Esophagus squamous epithelium (tissue), 5 donors: ENCODE measurements around the gene CTU1. TPM values are rescaled to one million over a fixed set of nuclear protein-coding genes. Genes with fewer than 3 reads are reported as not detected.

Experiments used
- DNase-seq: peaks from one replicate; lab custom pipeline; 2025; lab: John Stamatoyannopoulos, UW
- H3K27ac ChIP-seq, 4 donors: fragments of 200-600 bp; sonication (generic); one replicate each; pipeline ENCODE4 v1.5.1; 2016 to 2019; ENCODE audit warnings: mild to moderate bottlenecking in 1 of 4
- H3K27me3 ChIP-seq, 4 donors: fragments of 200-600 bp; sonication (generic); 1 replicate in 3 of 4; 2 replicates in 1 of 4; pipeline versions ENCODE4 v1.5.1 to v1.6.0; 2017 to 2021; ENCODE audit warnings: antibody characterized with exemption in 1 of 4
- H3K36me3 ChIP-seq, 3 donors: fragments of 200-600 bp; sonication (generic); one replicate each; pipeline ENCODE4 v1.5.1; 2016 to 2019
- H3K4me1 ChIP-seq, 3 donors: fragments of 200-600 bp; sonication (generic); one replicate each; pipeline ENCODE4 v1.5.1; 2017 to 2019
- H3K4me3 ChIP-seq, 4 donors: fragments of 200-600 bp; sonication (generic); 1 replicate in 3 of 4; 2 replicates in 1 of 4; pipeline ENCODE4 v1.5.1; 2016 to 2019; ENCODE audit warnings: mild to moderate bottlenecking in 2 of 4, moderate library complexity in 1 of 4
- H3K9me3 ChIP-seq, 3 donors: fragments of 200-600 bp; sonication (generic); one replicate each; pipeline ENCODE4 v1.5.1; 2016 to 2019
- POLR2A ChIP-seq, 4 donors: fragments of 450-650 bp; IDR thresholded peaks; one replicate each; pipeline ENCODE4 v1.6.1; 2017; ENCODE audit warnings: antibody characterized with exemption in 4 of 4, mild to moderate bottlenecking in 4 of 4, moderate library complexity in 3 of 4
- WGBS, 2 donors: methylation state at CpG; one replicate each; pipeline ENCODE4 v1.1.5; 2018; 5-methylcytosine and 5-hydroxymethylcytosine counted together
- intact Hi-C: fragments of 100-400 bp; cut with DNase I; formaldehyde crosslinking; loops from one replicate; pipeline ENCODE4 v1.15.0; 2022
- total RNA-seq, 4 donors: library from RNA; depleted of rRNA; stranded (reverse); fragments of >200 nt; gene quantifications; one replicate each; pipeline ENCODE4 v1.1.0, GENCODE V29; 2016
- TF ChIP-seq, protein P1 (sequence below), 6 experiments: fragments of 450-650 bp in 4 of 6; fragments of 200-600 bp in 2 of 6; sonication (generic) in 2 of 6; IDR thresholded peaks; one replicate each; pipeline ENCODE4 v1.5.1; 2016 to 2019; ENCODE audit warnings: antibody characterized with exemption in 6 of 6, mild to moderate bottlenecking in 4 of 6, moderate library complexity in 4 of 6
- donor health status: DM: yes; HTN: yes; CAD: no.

CTU1 gene
- total RNA-seq, 4 donors from 2014 or later, result 10.8 to 18.6 (median 13.5) TPM

DNA sequence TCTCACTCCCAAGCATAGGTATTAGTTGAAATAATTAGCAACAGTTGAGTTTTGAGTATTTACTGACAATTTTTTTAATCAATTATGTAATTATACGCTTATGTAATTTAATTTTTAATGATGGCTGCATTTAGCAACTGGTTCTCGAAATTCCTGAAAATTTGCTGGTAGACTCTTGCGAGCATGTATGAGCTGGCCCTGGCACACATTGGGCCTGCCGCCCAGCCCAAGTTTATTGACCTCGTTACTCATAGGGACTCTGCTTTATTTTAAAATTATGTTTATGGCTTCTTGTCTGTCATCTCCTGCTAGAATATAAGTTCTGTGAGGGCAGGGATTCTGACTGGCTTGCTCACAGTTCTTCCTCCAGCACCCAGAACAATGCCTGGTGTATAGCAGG is 32.2 kb downstream of the CTU1 start:
- TF ChIP-seq POLR2A (IDR thresholded peaks at IDR 0.05), result no peak
- TF ChIP-seq, protein P1, sequence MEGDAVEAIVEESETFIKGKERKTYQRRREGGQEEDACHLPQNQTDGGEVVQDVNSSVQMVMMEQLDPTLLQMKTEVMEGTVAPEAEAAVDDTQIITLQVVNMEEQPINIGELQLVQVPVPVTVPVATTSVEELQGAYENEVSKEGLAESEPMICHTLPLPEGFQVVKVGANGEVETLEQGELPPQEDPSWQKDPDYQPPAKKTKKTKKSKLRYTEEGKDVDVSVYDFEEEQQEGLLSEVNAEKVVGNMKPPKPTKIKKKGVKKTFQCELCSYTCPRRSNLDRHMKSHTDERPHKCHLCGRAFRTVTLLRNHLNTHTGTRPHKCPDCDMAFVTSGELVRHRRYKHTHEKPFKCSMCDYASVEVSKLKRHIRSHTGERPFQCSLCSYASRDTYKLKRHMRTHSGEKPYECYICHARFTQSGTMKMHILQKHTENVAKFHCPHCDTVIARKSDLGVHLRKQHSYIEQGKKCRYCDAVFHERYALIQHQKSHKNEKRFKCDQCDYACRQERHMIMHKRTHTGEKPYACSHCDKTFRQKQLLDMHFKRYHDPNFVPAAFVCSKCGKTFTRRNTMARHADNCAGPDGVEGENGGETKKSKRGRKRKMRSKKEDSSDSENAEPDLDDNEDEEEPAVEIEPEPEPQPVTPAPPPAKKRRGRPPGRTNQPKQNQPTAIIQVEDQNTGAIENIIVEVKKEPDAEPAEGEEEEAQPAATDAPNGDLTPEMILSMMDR (IDR thresholded peaks at IDR 0.05), result no peak
- H3K36me3 ChIP-seq, result no peaks in the 10 kb centered on the region
- peaks cover 0 to 8% (median 0%) of the 10 kb centered on the region in 3 donors for H3K9me3 ChIP-seq
- H3K4me3 ChIP-seq, result no peak overlapping the region
- WGBS, 2 donors, result 42 to 53% methylated on average over 5 of the region's 5 CpGs
- H3K27ac ChIP-seq, result peak overlapping the region in 3 of 4 donors; percentile 38 to 69 (median 58)
- no peak for DNase-seq
- H3K27me3 ChIP-seq, result no peaks in the 10 kb centered on the region
- H3K4me1 ChIP-seq, result peaks cover 0 to 33% (median 0%) of the 10 kb centered on the region in 3 donors
- intact Hi-C loops, result no loop called here

DNA sequence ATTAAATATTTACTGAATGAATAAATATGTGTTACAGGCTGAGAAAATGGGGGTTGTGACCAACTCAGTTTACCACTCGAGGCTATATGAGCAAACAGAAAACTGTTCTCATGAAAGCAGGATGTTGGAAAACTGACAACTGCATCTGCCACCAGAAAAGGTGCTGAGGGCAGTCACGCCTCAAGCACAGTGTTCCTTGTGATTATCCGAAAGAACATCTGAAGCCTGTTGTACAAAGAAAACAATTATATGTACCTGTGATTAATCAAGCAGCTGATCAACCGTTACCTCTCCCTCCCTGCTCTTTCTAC is 37.2 kb downstream of the CTU1 start:
- peaks cover 0 to 5% (median 0%) of the 10 kb centered on the region in 4 donors for H3K27me3 ChIP-seq
- H3K4me3 ChIP-seq, result no peak overlapping the region
- WGBS, 2 donors, result 24 to 27% methylated on average over 4 of the region's 4 CpGs
- intact Hi-C loops, result no loop called here
- DNase-seq, result no peak
- H3K27ac ChIP-seq, result peak overlapping the region in 3 of 4 donors; percentile 45 to 83 (median 68)
- H3K4me1 ChIP-seq, result peaks cover 4 to 67% (median 7%) of the 10 kb centered on the region in 3 donors
- TF ChIP-seq, protein P1 (IDR thresholded peaks at IDR 0.05), result no peak
- peaks cover 0 to 8% (median 0%) of the 10 kb centered on the region in 3 donors for H3K9me3 ChIP-seq
- no peaks in the 10 kb centered on the region for H3K36me3 ChIP-seq

DNA sequence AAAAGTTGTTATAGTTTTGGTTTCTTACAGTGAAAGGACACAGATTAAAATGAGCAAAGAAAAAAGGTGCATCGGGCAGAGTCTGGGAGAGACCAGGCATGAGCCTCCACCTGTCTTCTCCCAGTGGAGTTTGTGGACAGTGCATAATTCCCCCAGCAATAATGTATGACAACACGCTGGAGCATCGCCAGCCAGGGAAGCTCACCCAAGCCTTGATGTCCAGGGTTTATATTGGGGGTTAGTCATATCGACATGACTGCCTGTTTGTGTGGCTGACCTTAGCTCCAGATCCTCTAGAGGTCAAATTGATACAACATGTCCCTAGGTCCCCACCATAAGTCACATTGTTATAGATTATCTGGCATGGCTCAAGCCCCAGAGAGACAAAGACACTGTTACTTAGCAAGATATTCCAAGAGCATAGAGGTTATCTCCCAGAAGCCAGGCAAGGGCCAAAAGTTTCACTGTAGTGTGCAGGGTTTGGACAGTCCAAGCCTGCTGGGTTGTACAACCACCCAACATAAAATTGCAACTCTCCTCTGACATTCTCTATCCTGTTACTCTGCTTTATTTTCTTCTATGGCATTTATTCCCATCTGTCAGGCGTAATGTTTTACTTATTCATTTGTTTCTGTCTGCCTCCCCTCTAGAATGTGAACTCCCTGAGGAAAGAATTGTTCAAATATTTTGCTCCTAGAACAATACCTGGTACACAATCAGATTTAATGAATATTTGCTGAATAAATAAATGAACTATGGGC is 37.7 kb downstream of the CTU1 start:
- Histone ChIP-seq H3K36me3 (no peaks in the 10 kb centered on the region), H3K4me1 (peaks cover 7 to 67% (median 8%) of the 10 kb centered on the region in 3 donors), H3K9me3 (peaks cover 0 to 8% (median 0%) of the 10 kb centered on the region in 3 donors), H3K27me3 (peaks cover 0 to 11% (median 0%) of the 10 kb centered on the region in 4 donors), H3K4me3 (no peak overlapping the region), H3K27ac (peak overlapping the region in 3 of 4 donors; percentile 45 to 83 (median 68))
- TF ChIP-seq, protein P1 (IDR thresholded peaks at IDR 0.05), result no peak
- no peak for TF ChIP-seq POLR2A (IDR thresholded peaks at IDR 0.05)
- WGBS, 2 donors, result 74 to 87% methylated on average over 5 of the region's 5 CpGs
- intact Hi-C loops, result no loop called here
- no peak for DNase-seq

DNA sequence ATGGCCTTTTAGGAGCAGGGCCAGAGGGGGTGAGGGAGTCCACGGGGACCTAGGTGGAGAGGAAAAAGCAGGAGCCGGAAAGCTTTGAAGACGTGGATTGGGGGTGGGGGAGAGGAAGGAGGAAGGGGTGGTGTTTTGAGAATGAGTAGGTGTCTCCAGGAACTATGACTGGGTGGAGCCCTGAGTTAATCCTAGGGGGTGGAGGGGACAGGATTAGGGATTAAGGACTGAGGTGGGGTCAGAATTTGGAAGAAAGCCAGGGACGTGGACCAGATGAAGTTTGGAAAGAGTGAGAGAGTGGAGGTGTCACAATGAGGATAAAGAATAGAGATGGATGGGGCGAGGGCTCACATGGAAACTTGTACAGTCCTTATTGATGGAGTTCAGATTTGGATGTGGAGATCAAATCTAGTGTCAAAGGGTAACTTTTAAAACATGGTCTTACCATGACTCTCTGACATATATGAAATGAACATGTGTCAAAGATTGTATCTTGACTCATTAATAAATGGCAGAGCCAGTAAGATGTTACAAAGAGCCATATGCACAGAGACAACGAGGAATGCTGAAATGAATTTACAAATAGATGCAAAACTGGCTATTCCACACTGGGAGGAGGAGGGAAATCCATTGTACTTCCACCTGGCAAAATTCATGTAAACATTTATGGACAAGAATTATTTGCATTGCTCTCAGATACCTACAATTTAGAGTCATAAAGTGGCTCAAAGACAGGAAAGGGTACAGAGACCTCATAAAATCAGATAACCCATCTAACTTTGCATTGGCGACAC is 41.6 kb downstream of the CTU1 start:
- Histone ChIP-seq H3K9me3 (no peaks in the 10 kb centered on the region), H3K27ac (peak overlapping the region in 3 of 4 donors; percentile 80 to 92 (median 89)), H3K27me3 (peaks cover 0 to 40% (median 3%) of the 10 kb centered on the region in 4 donors), H3K4me3 (no peak overlapping the region), H3K4me1 (peaks cover 7 to 92% (median 11%) of the 10 kb centered on the region in 3 donors), H3K36me3 (no peaks in the 10 kb centered on the region)
- WGBS, 2 donors, result 59 to 61% methylated on average over 7 of the region's 7 CpGs
- no peak for DNase-seq
- TF ChIP-seq, protein P1 (IDR thresholded peaks at IDR 0.05), result no peak
- TF ChIP-seq POLR2A (IDR thresholded peaks at IDR 0.05), result no peak
- intact Hi-C loops, result no loop called here
